NT2/D1 (cell line): ENCODE results near the gene CRELD2.

Experiments
- SUZ12 ChIP-seq: IDR thresholded peaks from 2 replicates; pipeline ENCODE4 v1.6.1; 2011; ENCODE audit not compliant: insufficient read length, insufficient read depth; ENCODE audit errors: extremely low read depth
- YY1 ChIP-seq: IDR thresholded peaks from 2 replicates; pipeline ENCODE4 v1.6.1; 2011; ENCODE audit not compliant: insufficient read length, insufficient read depth
- ZNF274 ChIP-seq: IDR thresholded peaks from 2 replicates; pipeline ENCODE4 v1.6.1; 2011; ENCODE audit warnings: mild to moderate bottlenecking, low read depth, low read length

- no peak for TF ChIP-seq YY1
- TF ChIP-seq SUZ12, result no peak
- TF ChIP-seq ZNF274, result no peak
Measured at GRCh38 chr22:49916831-49917230, 1.6 kb upstream of the CRELD2 start.
